Measurements from ENCODE around the gene SLC8A1. TPM values are rescaled to one million over a fixed set of nuclear protein-coding genes. Genes with fewer than 3 reads are reported as not detected.

SLC8A1 gene
- total RNA-seq, 1 experiment from 2014 or later, result 1.7 TPM

DNA sequence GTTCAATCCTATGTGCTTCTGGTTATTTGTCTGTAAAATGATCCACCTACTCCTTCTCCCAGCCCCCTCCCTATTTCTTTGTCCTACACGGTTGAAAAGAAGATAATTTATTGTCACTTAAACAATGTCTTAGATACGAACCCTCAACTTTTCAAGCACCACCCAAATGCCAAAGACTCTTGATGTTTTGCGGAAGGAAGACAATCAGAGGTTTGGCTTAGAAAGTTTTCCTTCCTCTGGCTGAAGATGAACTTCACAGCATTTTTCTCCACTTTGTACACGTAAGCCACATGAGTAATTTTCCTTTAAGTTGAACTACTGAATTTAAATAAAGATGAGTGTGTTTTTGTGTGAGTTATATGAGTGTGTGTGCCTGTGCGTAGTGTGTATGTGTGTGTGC is 25.5 kb upstream of the SLC8A1 start:
- no peaks in the 10 kb centered on the region for H3K9me3 Mint-ChIP-seq
- WGBS (ENCODE audit: extremely low coverage, insufficient read length, low lambda C conversion rate), result 100% methylated on average over 1 of the region's 5 CpGs
- no peak overlapping the region for H4K8ac ChIP-seq (replicated peaks; ENCODE audit: insufficient read length, low read depth, low read length)
- no peaks in the 10 kb centered on the region for H3K23me2 ChIP-seq (ENCODE audit: insufficient read length, low read depth, low read length, poor library complexity, severe bottlenecking)
- no peak overlapping the region for H2BK5ac ChIP-seq (ENCODE audit: insufficient read length, low read length)
- H3K4me1 Mint-ChIP-seq, result no peaks in the 10 kb centered on the region
- no peak overlapping the region for H3K14ac ChIP-seq (ENCODE audit: insufficient read depth, low read length)
- no peaks in the 10 kb centered on the region for H3K79me2 ChIP-seq (ENCODE audit: insufficient read depth, low read length)
- H4K91ac ChIP-seq (ENCODE audit: insufficient read length, low read depth, low read length), result no peak overlapping the region
- no peak overlapping the region for H2BK120ac ChIP-seq (ENCODE audit: low read depth, low read length, poor library complexity, severe bottlenecking)
- no peak overlapping the region for H3K4me2 ChIP-seq (ENCODE audit: insufficient read depth, insufficient read length, low read length)
- H4K5ac ChIP-seq (ENCODE audit: insufficient read length, low read depth, low read length), result no peak overlapping the region
- H4K20me1 ChIP-seq (ENCODE audit: control insufficient read depth, insufficient read depth, insufficient read length), result no peaks in the 10 kb centered on the region
- no peaks in the 10 kb centered on the region for H3K27me3 Mint-ChIP-seq (ENCODE audit: low read depth)
- H3K9me3 ChIP-seq (ENCODE audit: control insufficient read depth, low read depth, low read length), result no peaks in the 10 kb centered on the region
- no peak overlapping the region for H3K4me3 Mint-ChIP-seq
- TF ChIP-seq, protein P1, sequence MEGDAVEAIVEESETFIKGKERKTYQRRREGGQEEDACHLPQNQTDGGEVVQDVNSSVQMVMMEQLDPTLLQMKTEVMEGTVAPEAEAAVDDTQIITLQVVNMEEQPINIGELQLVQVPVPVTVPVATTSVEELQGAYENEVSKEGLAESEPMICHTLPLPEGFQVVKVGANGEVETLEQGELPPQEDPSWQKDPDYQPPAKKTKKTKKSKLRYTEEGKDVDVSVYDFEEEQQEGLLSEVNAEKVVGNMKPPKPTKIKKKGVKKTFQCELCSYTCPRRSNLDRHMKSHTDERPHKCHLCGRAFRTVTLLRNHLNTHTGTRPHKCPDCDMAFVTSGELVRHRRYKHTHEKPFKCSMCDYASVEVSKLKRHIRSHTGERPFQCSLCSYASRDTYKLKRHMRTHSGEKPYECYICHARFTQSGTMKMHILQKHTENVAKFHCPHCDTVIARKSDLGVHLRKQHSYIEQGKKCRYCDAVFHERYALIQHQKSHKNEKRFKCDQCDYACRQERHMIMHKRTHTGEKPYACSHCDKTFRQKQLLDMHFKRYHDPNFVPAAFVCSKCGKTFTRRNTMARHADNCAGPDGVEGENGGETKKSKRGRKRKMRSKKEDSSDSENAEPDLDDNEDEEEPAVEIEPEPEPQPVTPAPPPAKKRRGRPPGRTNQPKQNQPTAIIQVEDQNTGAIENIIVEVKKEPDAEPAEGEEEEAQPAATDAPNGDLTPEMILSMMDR (conservative IDR thresholded peaks at IDR 0.05), result no peak
- no peak overlapping the region for H3K56ac ChIP-seq (ENCODE audit: insufficient read length, low read depth, low read length)
- H2BK15ac ChIP-seq (ENCODE audit: low read depth, low read length), result no peak overlapping the region
- no peaks in the 10 kb centered on the region for H3K36me3 Mint-ChIP-seq (ENCODE audit: insufficient read depth in 1 of 3, low read depth in 3 of 3)
- H3K23ac ChIP-seq (ENCODE audit: insufficient read length, low read depth, low read length), result no peak overlapping the region
- H2BK20ac ChIP-seq (ENCODE audit: low read depth, low read length, poor library complexity, severe bottlenecking), result no peak overlapping the region
- no peak overlapping the region for H3K4ac ChIP-seq (ENCODE audit: low read depth, low read length)
- H2BK12ac ChIP-seq (ENCODE audit: insufficient read length, low read depth, low read length), result no peak overlapping the region
- no peak overlapping the region for H2AK5ac ChIP-seq (ENCODE audit: insufficient read length, low read length)
- H3K9ac ChIP-seq (ENCODE audit: extremely low read depth, insufficient read length, low read length), result no peak overlapping the region
- H3K27ac Mint-ChIP-seq, result no peak overlapping the region
- no peaks in the 10 kb centered on the region for H3K4me1 ChIP-seq (ENCODE audit: insufficient read depth, low read length)
- DNase-seq, result no peak
- H3K79me1 ChIP-seq (ENCODE audit: insufficient read depth, low read depth, low read length, poor library complexity, severe bottlenecking), result no peaks in the 10 kb centered on the region
- no peaks in the 10 kb centered on the region for H3K27me3 ChIP-seq (ENCODE audit: insufficient read depth, low read length)
- H2AFZ ChIP-seq (ENCODE audit: low read length), result no peak overlapping the region
- no peak overlapping the region for H3K18ac ChIP-seq (ENCODE audit: insufficient read length, low read depth, low read length)
- no peak overlapping the region for H3T11ph ChIP-seq (ENCODE audit: low read length)
- H3K27ac ChIP-seq (ENCODE audit: insufficient read length, low read depth, low read length), result no peak overlapping the region

All from H9 (cell line).